ENCODE measurements around the gene DPH5. TPM values are rescaled to one million over a fixed set of nuclear protein-coding genes. Genes with fewer than 3 reads are reported as not detected.
A peak's percentile ranks its signal among the peaks of the same experiment; 100 is the strongest.

Gene DPH5
- total and polyA plus RNA-seq, 2 of the 4 experiments (the other 2 are of a cell fraction) = 32.3 to 42.0 TPM

DNA sequence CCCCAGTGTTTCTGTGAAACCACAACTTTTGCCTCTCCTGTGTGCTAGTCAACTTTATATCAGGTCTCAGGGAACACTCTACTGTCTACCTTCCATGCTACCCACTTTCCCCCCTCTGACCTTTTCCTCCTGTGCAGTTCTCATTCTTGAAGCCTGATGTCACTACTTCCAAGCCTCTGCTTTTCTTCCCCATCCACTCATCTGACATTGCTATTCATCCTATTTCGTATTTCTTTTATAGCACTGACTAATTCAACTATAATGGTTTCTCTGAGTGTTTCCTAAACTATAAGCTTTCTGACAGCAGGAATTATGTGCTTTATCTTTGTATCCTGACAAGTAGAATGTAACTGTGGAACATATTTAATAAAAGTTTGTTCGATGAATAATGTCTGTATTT lies 18.2 kb upstream of the DPH5 start:
- no peak overlapping the region for H3K27ac ChIP-seq (ENCODE audit: insufficient read depth, low read length)
- H3K4me1 ChIP-seq (ENCODE audit: control insufficient read depth, insufficient read depth, low read length) = no peaks in the 10 kb centered on the region
- no peak overlapping the region for H2BK20ac ChIP-seq (ENCODE audit: low read depth, low read length)
- peaks cover 0 to 22% of the 10 kb centered on the region in 2 experiments; a peak in 3 of 4 replicates for H3K79me1 ChIP-seq (ENCODE audit: low read depth in 1 of 2, low read length in 2 of 2)
- no peak overlapping the region for H2AK9ac ChIP-seq (replicated peaks; ENCODE audit: low read depth, low read length, poor library complexity)
- POLR2A ChIA-PET (ENCODE audit: unreplicated experiment) = no interaction called here
- no peaks in the 10 kb centered on the region for H3K9me1 ChIP-seq (ENCODE audit: insufficient read depth, low read length)
- H2BK5ac ChIP-seq (ENCODE audit: low read depth, low read length, poor library complexity, severe bottlenecking) = no peak overlapping the region
- H4K91ac ChIP-seq (ENCODE audit: insufficient read depth, low read depth, low read length) = no peak overlapping the region
- CTCF ChIA-PET = no interaction called here
- TF ChIP-seq RCOR1 (IDR thresholded peaks at IDR 0.05; ENCODE audit: insufficient replicate concordance, low read length) = no peak
- TF ChIP-seq RAD21 (IDR thresholded peaks at IDR 0.05; ENCODE audit: low read length) = peak; percentile 42
- TF ChIP-seq CHD1 (IDR thresholded peaks at IDR 0.05; ENCODE audit: low read depth, low read length) = no peak
- no peak overlapping the region for H3K56ac ChIP-seq (ENCODE audit: extremely low read depth, insufficient read depth, low read length)
- in situ Hi-C loops (cut with MboI; ENCODE audit: low sequenced_read_pairs) (loop anchor here (25.0 kb wide), 1 partner anchor 194 kb away; the partner anchor contains the start of gene S1PR1), dilution Hi-C loops (cut with HindIII; ENCODE audit: low sequenced_read_pairs, unreplicated experiment) (no loop called here), intact Hi-C loops (cut with micrococcal nuclease) (no loop called here)
- no peak overlapping the region for H3K9ac ChIP-seq (ENCODE audit: low read depth, low read length)
- H3K4ac ChIP-seq (ENCODE audit: low read depth, low read length) = no peak overlapping the region
- WGBS, 2 experiments (ENCODE audit: extremely low coverage in 2 of 2, insufficient read length in 1 of 2) = no CpG with 5 or more reads among the region's 2 CpGs
- no peak overlapping the region for H3K23ac ChIP-seq (ENCODE audit: low read depth, low read length)
- H2BK120ac ChIP-seq (ENCODE audit: low read depth, low read length) = no peak overlapping the region
- H3K27me3 ChIP-seq (ENCODE audit: control insufficient read depth, insufficient read depth, low read length) = no peaks in the 10 kb centered on the region
- H2BK15ac ChIP-seq (ENCODE audit: low read depth, low read length) = no peak overlapping the region
- peaks cover 7% of the 10 kb centered on the region for H3K9me3 ChIP-seq (ENCODE audit: control insufficient read depth, insufficient read depth, low read length)
- H4K8ac ChIP-seq (ENCODE audit: low read depth in 2 of 2, low read length in 2 of 2) = no peak overlapping the region
- no peak overlapping the region for H3K4me3 ChIP-seq (ENCODE audit: insufficient read depth, low read depth, low read length)
- BruUV-seq (replicated peaks) = no TSS peak
- peak; percentile 70 for DNase-seq
- ATAC-seq (ENCODE audit: low read depth) = peak; percentile 78
- H4K5ac ChIP-seq (ENCODE audit: low read depth, low read length) = no peak overlapping the region
- no peak overlapping the region for H3K4me2 ChIP-seq (ENCODE audit: low read depth, low read length)
- no peaks in the 10 kb centered on the region for H4K20me1 ChIP-seq (ENCODE audit: insufficient read depth, low read length)
- H3K36me3 ChIP-seq (ENCODE audit: control insufficient read depth, insufficient read depth, low read length) = peaks cover 4% of the 10 kb centered on the region; the same call in 1 of the 2 replicates
- no peak overlapping the region for H3K14ac ChIP-seq (replicated peaks; ENCODE audit: low read depth, low read length)
- H3K18ac ChIP-seq (ENCODE audit: low read depth, low read length) = no peak overlapping the region
- H2AFZ ChIP-seq (replicated peaks; ENCODE audit: low read length, poor library complexity) = no peak overlapping the region
- no peak overlapping the region for H2AK5ac ChIP-seq (ENCODE audit: low read depth, low read length)
